Rectal smooth muscle tissue (tissue), 1 donor: ENCODE measurements around the gene MRM3.

Experiments
- H3K27ac ChIP-seq: one replicate; pipeline ENCODE4 v1.7.0; 2013; ENCODE audit warnings: low read depth, low read length, inconsistent platforms
- H3K27me3 ChIP-seq: one replicate; pipeline ENCODE4 v1.7.0; 2013; ENCODE audit warnings: low read length; ENCODE audit not compliant: control insufficient read depth, insufficient read depth
- H3K36me3 ChIP-seq: one replicate; pipeline ENCODE4 v1.7.0; 2013; ENCODE audit warnings: low read length; ENCODE audit not compliant: control insufficient read depth, insufficient read depth
- H3K4me1 ChIP-seq: one replicate; pipeline ENCODE4 v1.7.0; 2013; ENCODE audit warnings: low read length; ENCODE audit not compliant: control insufficient read depth, insufficient read depth
- H3K4me3 ChIP-seq: one replicate; pipeline ENCODE4 v1.7.0; 2013; ENCODE audit warnings: low read length
- H3K9ac ChIP-seq: one replicate; pipeline ENCODE4 v1.7.0; 2013; ENCODE audit warnings: low read length

The MRM3 gene, protein sequence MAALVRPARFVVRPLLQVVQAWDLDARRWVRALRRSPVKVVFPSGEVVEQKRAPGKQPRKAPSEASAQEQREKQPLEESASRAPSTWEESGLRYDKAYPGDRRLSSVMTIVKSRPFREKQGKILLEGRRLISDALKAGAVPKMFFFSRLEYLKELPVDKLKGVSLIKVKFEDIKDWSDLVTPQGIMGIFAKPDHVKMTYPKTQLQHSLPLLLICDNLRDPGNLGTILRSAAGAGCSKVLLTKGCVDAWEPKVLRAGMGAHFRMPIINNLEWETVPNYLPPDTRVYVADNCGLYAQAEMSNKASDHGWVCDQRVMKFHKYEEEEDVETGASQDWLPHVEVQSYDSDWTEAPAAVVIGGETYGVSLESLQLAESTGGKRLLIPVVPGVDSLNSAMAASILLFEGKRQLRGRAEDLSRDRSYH

DNA sequence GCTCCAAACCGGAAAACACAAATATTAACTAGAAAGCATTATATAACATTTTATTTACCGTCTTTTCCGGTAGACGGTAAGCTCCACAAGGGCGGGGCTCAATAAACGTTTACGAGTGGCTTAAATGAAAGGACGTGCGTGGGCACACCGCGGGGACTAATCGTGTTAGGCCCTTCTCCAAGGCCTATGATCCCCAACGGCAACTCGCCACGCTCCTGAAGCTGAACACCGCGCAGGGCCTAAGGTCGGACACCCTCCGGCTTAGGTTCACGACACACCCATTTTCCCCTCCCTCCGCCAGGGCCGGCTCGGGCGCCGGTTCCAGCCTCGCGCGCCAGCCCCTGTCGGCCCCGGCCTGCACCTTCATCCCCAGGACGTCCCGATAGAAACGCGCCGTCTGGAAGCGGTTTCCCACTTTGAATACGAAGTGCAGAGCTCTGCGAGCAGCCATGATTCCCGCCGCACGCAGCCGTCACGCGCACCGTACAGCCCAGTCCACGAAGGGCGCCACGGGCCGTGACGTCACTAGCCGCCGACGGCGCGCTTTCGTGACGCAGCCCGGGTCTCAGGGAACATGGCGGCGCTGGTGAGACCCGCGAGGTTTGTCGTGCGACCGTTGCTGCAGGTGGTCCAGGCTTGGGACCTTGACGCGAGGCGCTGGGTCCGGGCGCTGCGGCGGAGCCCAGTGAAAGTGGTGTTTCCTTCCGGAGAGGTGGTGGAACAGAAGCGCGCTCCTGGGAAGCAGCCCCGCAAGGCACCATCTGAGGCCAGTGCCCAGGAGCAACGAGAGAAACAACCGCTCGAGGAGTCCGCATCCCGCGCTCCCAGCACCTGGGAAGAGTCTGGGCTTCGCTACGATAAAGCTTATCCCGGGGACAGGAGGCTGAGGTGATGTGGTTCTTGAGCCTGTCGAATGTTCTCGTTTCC, at the start of gene MRM3, which contains the start of gene GLOD4:
Gene MRM3, plus strand, starts transcription at position 549 of the 927 bp plus-strand sequence. Its CDS starts 26 bp downstream, at position 575.
Gene GLOD4, minus strand, starts transcription at position 476 of the 927 bp plus-strand sequence. Its CDS starts 25 bp downstream, at position 451.
- H3K27me3 ChIP-seq: no peaks in the 10 kb centered on the region

DNA sequence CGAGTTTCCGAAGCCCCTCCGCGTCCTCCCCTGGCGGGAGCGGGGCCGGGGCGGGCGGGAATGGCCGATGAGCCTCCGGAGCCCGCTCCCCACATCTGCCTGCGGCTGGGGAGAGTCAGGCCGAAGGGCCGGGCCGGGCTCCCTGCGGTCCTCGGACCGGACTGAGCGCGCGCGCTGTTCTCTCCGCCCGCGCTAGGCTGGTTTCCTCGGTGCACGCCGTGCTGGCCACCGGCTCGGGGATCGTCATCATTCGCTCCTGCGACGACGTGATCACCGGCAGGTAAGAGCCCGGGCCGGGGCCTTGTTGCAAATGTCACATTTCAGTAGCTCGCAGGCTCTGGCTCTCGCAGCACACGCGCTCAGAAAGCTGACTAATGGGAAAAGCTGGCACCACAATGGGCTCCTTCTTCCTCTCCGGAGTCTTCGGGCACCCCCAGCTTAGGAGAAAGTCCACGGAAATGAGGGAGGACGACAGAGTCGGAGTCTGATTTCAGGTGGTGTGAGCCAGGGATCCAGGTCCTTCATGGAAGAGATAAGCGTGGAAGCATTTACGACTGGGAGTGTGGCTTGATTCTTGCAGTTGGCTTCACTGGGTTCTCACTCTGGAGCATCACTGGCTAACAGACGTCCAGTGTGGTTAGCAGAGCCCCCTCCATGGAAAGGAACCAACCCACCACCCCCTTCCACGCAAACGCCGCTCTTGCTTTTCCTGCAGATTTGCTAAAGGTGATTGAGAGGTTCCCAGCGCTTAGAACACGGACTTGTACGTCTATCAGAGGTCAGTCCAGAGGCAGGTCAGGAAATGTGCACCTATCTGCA, 49.0 kb upstream of the MRM3 start:
- H3K27ac ChIP-seq: peak overlapping the region; percentile 40
- H3K4me3 ChIP-seq: peak overlapping the region; percentile 59
- H3K9ac ChIP-seq: no peak overlapping the region
- H3K4me1 ChIP-seq: no peaks in the 10 kb centered on the region
- no peaks in the 10 kb centered on the region for H3K27me3 ChIP-seq
- H3K36me3 ChIP-seq: no peaks in the 10 kb centered on the region

More for the DNA sequence above, at the start of gene MRM3, which contains the start of gene GLOD4:
- Histone ChIP-seq H3K4me3 (peak within 1 kb of the TSS; percentile 96), H3K4me1 (peaks cover 6% of the 10 kb centered on the region), H3K36me3 (peaks cover 4% of the 10 kb centered on the region), H3K9ac (peak within 1 kb of the TSS; percentile 84), H3K27ac (peak within 1 kb of the TSS; percentile 72)

DNA sequence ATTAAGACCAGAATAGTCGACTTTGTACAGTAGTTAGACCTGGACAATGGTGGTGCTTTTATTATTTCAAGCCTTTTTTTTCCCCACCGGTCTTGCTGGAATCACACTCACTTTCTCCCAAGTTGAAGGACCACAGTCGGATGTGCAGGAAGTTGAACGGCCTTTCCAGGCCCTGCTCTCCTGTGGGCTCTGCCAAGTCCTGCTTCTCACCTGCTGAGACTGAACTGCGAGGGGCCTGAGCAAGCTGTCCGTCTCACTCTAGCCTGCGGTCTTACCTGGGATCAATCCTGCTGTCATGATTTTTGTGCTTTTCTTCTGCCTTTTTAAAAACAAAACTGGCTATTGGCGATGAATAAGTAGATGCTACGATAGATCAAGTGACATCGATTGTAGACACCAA, 48.4 kb upstream of the MRM3 start:
- Histone ChIP-seq H3K4me3 (peak overlapping the region; percentile 28), H3K27ac (no peak overlapping the region), H3K36me3 (no peaks in the 10 kb centered on the region), H3K9ac (no peak overlapping the region), H3K27me3 (no peaks in the 10 kb centered on the region), H3K4me1 (no peaks in the 10 kb centered on the region)

DNA sequence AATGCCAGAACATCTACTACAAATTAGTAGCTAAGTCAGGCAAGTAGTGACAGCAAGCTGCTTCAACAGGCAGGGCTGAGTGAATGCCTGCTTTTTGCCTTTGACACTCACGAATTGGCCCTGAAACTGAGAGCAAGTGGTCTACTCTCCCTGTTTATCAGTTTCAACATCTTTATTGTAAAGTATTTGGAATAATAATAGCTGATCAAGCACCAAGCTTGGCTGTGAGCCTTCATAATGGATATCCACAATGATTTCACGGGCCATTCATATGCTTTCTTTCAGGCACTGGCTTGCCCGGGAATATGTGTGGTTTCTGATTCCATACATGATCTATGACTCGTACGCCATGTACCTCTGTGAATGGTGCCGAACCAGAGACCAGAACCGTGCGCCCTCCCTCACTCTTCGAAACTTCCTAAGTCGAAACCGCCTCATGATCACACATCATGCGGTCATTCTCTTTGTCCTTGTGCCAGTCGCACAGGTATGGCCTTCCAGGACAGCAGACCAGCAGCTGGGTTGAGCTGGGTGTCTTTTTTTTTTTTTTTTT, 44.5 kb upstream of the MRM3 start:
- H3K4me3 ChIP-seq: no peak overlapping the region
- H3K4me1 ChIP-seq: no peaks in the 10 kb centered on the region
- H3K27me3 ChIP-seq: no peaks in the 10 kb centered on the region
- H3K36me3 ChIP-seq: peaks cover 11% of the 10 kb centered on the region
- H3K27ac ChIP-seq: no peak overlapping the region
- H3K9ac ChIP-seq: no peak overlapping the region

DNA sequence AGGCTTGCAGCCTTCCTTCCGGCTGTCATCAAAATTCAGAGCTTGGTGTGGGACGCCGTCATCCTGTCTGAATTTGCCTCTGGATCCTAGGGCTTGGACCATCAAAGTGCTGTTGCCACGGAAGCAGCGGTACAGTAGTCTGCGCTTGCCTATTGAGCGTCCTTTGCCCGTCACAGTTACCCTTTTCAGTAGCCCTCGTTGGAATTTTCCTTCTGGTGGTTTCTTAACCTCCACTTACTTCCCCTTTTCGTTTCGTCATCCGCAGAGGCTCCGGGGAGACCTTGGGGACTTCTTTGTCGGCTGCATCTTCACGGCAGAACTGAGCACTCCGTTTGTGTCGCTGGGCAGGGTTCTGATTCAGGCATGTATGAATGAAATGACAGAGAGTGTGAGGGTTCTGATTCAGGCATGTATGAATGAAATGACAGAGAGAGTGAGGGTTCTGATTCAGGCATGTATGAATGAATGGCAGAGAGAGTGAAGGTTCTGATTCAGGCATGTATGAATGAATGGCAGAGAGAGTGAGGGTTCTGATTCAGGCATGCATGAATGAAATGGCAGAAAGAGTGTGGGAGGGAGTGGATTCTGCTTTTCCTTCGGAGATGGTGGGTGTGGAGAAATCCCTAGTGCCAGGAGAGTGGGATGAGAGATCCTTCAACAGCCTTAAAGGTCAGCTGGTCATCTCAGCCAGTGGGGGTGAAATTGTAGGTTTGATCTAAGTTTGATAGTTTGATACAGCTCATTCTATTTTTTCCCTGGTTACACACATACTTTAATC, 41.7 kb upstream of the MRM3 start:
- no peak overlapping the region for H3K4me3 ChIP-seq
- H3K9ac ChIP-seq: no peak overlapping the region

DNA sequence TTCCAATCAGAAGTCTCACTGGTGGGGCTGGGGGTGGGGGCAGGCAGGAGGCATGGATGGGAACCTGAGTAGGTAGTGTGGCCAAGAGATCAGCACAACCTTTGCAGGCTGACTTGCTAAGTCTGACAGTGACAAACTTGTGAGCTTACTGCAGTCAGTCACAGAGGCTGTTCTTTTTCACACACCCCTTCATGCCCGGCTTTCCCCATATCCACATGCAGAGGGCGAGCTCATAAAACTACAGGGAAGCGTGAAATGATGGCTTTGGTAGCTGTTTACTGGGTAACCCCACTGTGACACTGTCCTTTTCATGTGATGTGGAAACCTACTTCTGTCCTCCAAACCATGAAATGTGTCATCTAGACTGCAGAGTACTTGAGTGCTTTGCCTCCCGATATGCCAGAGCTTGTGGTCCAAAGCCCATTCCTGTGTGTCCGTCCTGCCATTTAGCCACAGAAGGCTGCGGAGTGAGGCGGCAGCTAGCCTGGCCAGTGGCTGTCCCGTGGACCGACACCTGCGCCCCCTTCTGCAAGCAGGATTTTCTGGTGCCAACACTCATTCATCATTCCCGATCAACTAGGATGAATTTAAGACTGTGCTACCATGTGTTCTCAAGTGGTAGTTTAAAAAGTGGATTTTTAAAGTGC, 39.9 kb upstream of the MRM3 start:
- Histone ChIP-seq H3K27ac (no peak overlapping the region), H3K4me1 (no peaks in the 10 kb centered on the region), H3K27me3 (no peaks in the 10 kb centered on the region), H3K36me3 (peaks cover 37% of the 10 kb centered on the region), H3K9ac (no peak overlapping the region), H3K4me3 (no peak overlapping the region)

More for the DNA sequence above, 41.7 kb upstream of the MRM3 start:
- Histone ChIP-seq H3K4me1 (no peaks in the 10 kb centered on the region), H3K27ac (no peak overlapping the region), H3K27me3 (no peaks in the 10 kb centered on the region), H3K36me3 (peaks cover 23% of the 10 kb centered on the region)

DNA sequence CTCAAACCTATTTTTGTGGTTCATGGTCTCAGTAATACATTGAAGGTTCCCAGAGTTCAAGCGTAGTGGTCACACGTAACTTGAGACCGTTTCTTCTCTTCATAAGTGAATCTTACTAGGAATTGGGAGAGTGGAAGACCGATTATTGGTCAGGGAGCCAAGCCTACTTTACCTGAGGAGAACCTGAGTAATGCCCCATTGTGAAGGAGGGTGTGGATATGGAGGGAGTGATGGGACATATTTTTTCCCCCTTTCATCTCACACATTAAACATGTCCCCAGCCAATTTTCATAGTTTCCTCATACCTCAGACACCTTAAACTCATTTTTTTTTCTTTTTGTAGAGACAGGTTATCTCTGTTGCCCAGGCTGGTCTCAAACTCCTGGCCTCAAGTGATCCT, 39.0 kb upstream of the MRM3 start:
- Histone ChIP-seq H3K36me3 (peaks cover 40% of the 10 kb centered on the region), H3K27ac (no peak overlapping the region), H3K4me3 (no peak overlapping the region)

DNA sequence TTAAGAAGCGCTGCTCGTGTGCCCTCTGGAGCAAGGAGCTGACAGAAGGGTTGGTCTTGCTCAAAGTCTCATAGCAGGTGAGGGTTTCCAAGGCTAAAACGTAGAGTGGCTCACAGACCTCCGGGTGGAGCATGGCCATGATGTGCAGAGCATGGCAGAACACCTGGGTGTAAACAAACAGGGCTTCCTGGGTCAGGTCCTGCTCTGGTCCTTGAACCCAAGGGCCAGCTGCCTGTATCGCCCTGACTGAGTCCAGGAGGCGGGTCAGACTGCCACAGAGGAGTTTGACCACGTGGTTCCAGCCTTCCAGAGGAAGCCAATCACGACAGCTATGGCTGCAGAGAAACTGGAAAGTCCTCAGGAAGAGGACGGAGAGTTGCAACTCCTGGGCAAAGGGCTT, 37.2 kb upstream of the MRM3 start:
- H3K36me3 ChIP-seq: peaks cover 40% of the 10 kb centered on the region
- H3K4me1 ChIP-seq: no peaks in the 10 kb centered on the region

More for the DNA sequence above, 39.0 kb upstream of the MRM3 start:
- H3K27me3 ChIP-seq: no peaks in the 10 kb centered on the region
- no peak overlapping the region for H3K9ac ChIP-seq
- no peaks in the 10 kb centered on the region for H3K4me1 ChIP-seq

DNA sequence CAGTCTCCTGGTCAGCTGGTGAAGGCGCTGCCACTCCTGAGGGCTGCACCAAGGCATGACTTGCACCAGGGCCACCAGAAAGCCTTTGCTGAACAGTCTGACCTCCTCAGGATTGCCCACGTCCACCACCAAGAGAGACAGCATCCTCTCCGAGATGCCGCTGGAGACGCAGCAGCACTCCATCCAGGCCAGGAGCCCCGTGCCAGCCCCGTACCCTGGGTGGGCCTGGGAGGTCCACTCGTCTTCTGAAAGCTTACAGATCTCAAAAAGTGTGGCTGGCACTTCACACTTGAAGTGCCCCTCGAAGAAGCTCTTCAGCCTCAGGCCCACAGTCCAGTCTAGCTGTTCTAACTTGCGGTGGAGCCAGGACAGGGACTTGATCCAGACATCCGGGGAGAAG, 36.7 kb upstream of the MRM3 start:
- peaks cover 36% of the 10 kb centered on the region for H3K36me3 ChIP-seq
- H3K4me1 ChIP-seq: peaks cover under 1% of the 10 kb centered on the region
- no peaks in the 10 kb centered on the region for H3K27me3 ChIP-seq
- no peak overlapping the region for H3K4me3 ChIP-seq
- no peak overlapping the region for H3K9ac ChIP-seq
- H3K27ac ChIP-seq: no peak overlapping the region

More for the DNA sequence above, 37.2 kb upstream of the MRM3 start:
- no peak overlapping the region for H3K9ac ChIP-seq
- no peaks in the 10 kb centered on the region for H3K27me3 ChIP-seq
- H3K27ac ChIP-seq: no peak overlapping the region
- H3K4me3 ChIP-seq: no peak overlapping the region

DNA sequence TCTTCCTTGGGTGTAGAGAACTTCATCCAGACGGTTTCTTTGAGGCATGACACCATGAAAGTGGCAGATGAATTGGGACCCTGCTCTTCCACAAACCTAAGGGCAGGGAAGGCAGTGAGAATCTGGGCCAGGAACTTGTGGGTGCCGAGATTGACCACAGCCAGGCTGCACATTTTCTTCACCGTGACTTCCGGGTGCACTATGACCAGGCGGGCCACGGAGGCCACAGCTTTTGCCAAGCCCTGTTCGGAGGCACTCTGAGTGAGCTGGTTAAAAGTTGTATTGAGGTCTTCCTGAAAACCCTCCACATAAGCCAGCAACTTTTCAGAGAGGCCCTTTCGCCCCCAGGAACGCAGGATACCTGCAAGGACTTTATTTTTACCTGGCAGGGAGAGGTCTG, 36.0 kb upstream of the MRM3 start:
- H3K4me3 ChIP-seq: no peak overlapping the region
- H3K4me1 ChIP-seq: peaks cover 7% of the 10 kb centered on the region
- no peak overlapping the region for H3K9ac ChIP-seq
- H3K36me3 ChIP-seq: peaks cover 31% of the 10 kb centered on the region
- no peaks in the 10 kb centered on the region for H3K27me3 ChIP-seq
- no peak overlapping the region for H3K27ac ChIP-seq
